ENCODE data around the gene FBF1. TPM values are rescaled to one million over a fixed set of nuclear protein-coding genes. Genes with fewer than 3 reads are reported as not detected.

The FBF1 gene
- total and polyA plus RNA-seq, 8 donors, result 7.3 to 13.1 (median 9.0) TPM

DNA sequence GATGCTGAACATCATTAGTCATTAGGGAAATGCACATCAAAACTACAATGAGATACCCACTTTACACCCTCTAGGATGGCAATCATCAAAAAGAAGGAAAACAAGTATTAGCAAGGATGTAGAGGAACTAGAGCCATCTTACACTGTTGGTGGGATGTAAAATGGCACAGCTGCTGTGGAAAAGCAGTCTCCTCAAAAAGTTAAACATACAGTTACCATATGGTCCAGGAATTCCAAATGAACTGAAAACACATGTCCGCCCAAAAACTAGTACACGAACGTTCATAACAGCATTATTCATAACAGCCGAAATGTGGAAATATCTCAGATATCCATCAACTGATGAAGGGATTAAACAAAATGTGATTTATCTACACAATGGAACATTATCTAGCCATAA is 7.0 kb downstream of the FBF1 start:
- TF ChIP-seq, protein P1, sequence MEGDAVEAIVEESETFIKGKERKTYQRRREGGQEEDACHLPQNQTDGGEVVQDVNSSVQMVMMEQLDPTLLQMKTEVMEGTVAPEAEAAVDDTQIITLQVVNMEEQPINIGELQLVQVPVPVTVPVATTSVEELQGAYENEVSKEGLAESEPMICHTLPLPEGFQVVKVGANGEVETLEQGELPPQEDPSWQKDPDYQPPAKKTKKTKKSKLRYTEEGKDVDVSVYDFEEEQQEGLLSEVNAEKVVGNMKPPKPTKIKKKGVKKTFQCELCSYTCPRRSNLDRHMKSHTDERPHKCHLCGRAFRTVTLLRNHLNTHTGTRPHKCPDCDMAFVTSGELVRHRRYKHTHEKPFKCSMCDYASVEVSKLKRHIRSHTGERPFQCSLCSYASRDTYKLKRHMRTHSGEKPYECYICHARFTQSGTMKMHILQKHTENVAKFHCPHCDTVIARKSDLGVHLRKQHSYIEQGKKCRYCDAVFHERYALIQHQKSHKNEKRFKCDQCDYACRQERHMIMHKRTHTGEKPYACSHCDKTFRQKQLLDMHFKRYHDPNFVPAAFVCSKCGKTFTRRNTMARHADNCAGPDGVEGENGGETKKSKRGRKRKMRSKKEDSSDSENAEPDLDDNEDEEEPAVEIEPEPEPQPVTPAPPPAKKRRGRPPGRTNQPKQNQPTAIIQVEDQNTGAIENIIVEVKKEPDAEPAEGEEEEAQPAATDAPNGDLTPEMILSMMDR (IDR thresholded peaks at IDR 0.05), result no peak
- H3K4me1 ChIP-seq, result no peaks in the 10 kb centered on the region
- H3K4me3 ChIP-seq, result no peak overlapping the region
- no peaks in the 10 kb centered on the region for H3K27me3 ChIP-seq
- H3K27ac ChIP-seq, result no peak overlapping the region
- DNase-seq, result peak in 2 of 4 donors; percentile 66 to 69
- no peaks in the 10 kb centered on the region for H3K36me3 ChIP-seq
- no peaks in the 10 kb centered on the region for H3K9me3 ChIP-seq
- ATAC-seq, result no peak
- intact Hi-C loops (cut with DNase I), result no loop called here

DNA sequence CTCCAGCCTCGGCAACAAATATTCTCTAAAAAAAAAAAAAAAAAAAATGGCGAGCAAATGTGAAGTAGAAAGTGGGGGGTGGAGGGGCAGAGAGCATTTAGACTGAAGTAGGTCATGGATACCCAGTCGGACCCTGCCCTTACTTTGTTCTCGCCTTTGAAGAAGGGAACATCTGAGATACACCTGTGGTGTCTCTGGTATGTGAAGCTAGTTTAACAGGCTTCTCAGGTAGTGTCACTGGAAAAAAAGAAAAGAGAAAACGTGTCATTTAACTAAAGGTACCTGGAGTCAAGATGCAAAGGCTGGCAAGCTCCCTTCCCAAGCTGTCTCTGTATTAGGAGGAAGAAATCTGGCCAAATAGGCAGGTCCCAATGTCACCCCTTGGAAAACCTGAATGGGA is 8.0 kb downstream of the FBF1 start:
- no peak for DNase-seq
- H3K27ac ChIP-seq, result no peak overlapping the region

DNA sequence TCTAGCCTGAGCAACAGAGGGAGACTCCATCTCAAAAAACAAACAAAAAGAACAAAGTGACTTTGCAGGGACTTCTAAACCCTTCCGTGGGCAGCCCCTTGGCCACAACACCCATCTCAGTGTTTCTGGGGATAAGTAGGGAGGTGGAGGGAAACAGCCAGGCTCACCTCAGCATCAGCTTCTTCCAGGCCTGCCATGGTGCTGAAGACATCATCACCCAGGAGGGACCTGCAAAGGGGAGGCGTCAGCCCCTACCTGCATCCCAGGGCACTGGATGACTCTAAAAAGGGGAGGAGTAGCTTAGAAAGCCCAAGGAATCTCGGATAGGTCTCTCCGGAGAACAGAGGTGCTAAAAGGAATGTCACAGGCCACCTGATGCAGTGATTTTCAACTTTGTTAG is 9.8 kb downstream of the FBF1 start:
- no peaks in the 10 kb centered on the region for H3K9me3 ChIP-seq
- DNase-seq (peak in 1 of 4 donors; percentile 17), ATAC-seq (no peak)
- no peak overlapping the region for H3K4me3 ChIP-seq
- TF ChIP-seq, protein P1 (IDR thresholded peaks at IDR 0.05), result no peak
- H3K36me3 ChIP-seq, result no peaks in the 10 kb centered on the region
- no peaks in the 10 kb centered on the region for H3K27me3 ChIP-seq
- H3K27ac ChIP-seq, result no peak overlapping the region
- intact Hi-C loops (cut with DNase I), result no loop called here
- peaks cover 0 to 4% of the 10 kb centered on the region in 2 donors for H3K4me1 ChIP-seq

More for the DNA sequence above, 8.0 kb downstream of the FBF1 start:
- no peaks in the 10 kb centered on the region for H3K27me3 ChIP-seq
- ATAC-seq, result no peak
- no peaks in the 10 kb centered on the region for H3K36me3 ChIP-seq
- TF ChIP-seq, protein P1 (IDR thresholded peaks at IDR 0.05), result no peak
- no peak overlapping the region for H3K4me3 ChIP-seq
- no peaks in the 10 kb centered on the region for H3K4me1 ChIP-seq
- no peaks in the 10 kb centered on the region for H3K9me3 ChIP-seq
- intact Hi-C loops (cut with DNase I), result no loop called here

DNA sequence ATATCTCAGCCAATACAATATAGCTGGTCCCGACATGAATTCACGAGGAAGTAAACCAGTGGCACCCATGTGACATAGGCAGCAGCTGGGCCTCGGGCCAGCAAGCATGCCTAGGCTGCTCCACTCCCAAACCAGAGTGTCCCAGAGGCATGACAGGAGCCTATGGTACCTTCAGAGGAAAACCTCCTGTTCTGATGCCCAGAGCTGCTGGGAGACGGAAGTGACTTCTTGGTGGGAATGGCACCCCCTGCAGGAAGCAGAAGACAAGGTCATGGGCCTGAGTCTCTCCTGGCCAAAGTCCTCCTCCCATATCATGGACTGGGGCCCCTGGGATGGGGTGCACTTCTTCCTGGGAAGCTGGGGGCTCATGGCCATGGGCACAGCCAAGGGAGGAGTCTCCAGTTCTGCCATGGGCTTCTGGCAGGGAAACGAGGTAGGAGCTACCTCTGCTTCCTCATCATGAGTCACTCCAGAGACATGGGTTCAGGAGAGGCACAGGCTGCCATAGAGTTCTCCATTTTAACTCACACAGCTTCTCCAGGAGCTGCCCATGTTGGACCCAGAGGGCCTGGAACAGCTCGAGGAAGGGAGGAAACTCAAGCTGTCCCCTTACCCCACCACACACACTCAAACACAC is 13.4 kb downstream of the FBF1 start:
- H3K27ac ChIP-seq, result no peak overlapping the region
- peaks cover 0 to 4% of the 10 kb centered on the region in 2 donors for H3K4me1 ChIP-seq
- H3K27me3 ChIP-seq, result no peaks in the 10 kb centered on the region
- no peaks in the 10 kb centered on the region for H3K36me3 ChIP-seq
- TF ChIP-seq, protein P1 (IDR thresholded peaks at IDR 0.05), result peak; percentile 30 to 50
- intact Hi-C loops (cut with DNase I), result no loop called here
- peak; percentile 86 for ATAC-seq
- DNase-seq, result peak in 2 of 4 donors; percentile 30 to 74
- H3K9me3 ChIP-seq, result no peaks in the 10 kb centered on the region
- no peak overlapping the region for H3K4me3 ChIP-seq

DNA sequence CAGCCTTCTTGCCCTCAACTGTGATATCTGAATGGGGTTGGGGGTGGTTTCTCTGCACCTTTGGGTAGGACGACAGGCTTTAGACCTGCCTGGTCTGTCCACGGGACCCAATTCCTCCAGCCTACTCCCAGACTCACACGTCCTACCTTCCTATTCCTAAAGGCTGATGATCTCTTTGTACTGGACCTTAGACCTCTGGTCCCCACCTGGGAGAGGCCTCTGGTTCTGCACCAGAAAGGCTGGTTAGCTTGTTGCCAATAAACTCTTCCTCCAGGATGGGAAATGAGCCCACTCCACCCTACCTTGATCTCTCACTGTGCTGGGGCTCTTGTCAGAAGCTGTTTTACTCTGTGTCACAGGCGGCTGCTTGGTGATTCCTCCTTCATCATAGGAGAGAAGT is 14.4 kb downstream of the FBF1 start:
- intact Hi-C loops (cut with DNase I), result no loop called here

More for the DNA sequence above, 14.4 kb downstream of the FBF1 start:
- H3K4me3 ChIP-seq, result no peak overlapping the region
- no peaks in the 10 kb centered on the region for H3K9me3 ChIP-seq
- H3K4me1 ChIP-seq, result peaks cover 0 to 4% of the 10 kb centered on the region in 2 donors
- H3K36me3 ChIP-seq, result no peaks in the 10 kb centered on the region
- H3K27me3 ChIP-seq, result no peaks in the 10 kb centered on the region
- DNase-seq (no peak), ATAC-seq (no peak)
- TF ChIP-seq, protein P1 (IDR thresholded peaks at IDR 0.05), result no peak
- H3K27ac ChIP-seq, result no peak overlapping the region
